EL (cell line): ENCODE data around the gene ANKRD29.
"Not testable (repeated sequence)": the region's sequence is repeated elsewhere in the genome, so short reads cannot be mapped to it uniquely, and the experiment has no call there.

Experiments
- DNase-seq: peaks from one replicate; pipeline ENCODE4 v3.0.0-alpha.2; 2016

Gene ANKRD29

GRCh38 chr18:23578891-23579653, 83.6 kb downstream of the ANKRD29 start:
- DNase-seq, result peak; percentile 22

- DNase-seq, result no peak
Observed at GRCh38 chr18:23578067-23578701, 84.5 kb downstream of the ANKRD29 start.

DNA sequence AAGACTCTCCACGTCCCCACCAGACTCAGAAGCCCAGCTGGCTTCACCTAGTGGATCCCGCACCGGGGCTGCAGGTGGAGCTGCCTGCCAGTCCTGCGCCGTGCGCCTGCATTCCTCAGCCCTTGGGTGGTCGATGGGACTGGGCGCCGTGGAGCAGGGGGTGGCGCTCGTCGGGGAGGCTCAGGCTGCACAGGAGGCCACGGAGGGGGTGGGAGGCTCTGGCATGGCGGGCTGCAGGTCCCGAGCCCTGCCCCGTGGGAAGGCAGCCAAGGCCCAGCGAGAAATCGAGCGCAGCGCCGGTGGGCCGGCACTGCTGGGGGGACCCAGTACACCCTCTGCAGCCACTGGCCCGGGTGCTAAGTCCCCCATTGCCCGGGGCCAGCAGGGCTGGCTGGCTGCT, 85.2 kb downstream of the ANKRD29 start:
- DNase-seq, result not testable (repeated sequence)

GRCh38 chr18:23575309-23575651, 87.4 kb downstream of the ANKRD29 start:
- DNase-seq, result no peak

GRCh38 chr18:23574611-23575308, 88.0 kb downstream of the ANKRD29 start:
- DNase-seq, result no peak

DNA sequence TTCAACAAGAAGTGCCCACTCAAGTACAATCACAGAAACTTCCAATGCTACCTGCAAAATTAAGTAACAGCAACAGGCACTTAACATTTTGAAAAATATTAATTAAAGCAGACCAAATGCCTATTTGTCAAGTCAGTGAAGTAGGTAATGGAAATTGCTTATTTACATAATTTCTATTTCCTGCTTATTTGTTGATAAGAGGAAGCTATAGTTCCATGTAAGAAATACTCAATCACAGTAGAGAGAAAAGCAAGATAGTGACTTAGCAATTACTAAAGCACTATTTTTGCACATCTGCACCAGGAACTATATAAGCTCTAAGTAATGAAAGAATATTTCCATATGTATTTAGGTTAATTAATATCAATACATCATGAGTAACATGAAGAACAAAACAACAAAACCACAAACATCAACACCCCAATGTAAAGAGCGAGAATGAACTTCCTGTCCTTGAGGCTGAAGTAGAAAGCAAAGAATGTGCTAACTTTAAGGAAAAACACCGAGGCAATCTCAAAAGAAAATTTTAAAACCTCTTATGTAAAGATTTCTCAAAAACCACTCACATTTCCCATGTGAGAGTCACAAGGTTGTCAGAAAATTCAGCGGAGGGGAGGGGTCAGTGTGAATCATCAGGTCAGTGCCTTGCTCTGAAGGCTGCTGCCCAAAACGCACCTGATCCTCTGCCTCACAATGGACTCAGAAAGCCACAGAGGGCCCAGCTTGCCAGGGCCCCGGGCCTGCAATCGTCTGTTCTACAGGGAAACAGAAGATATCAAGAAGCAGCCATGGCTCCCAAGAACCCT, 88.9 kb downstream of the ANKRD29 start:
- DNase-seq, result peak; percentile 77

DNA sequence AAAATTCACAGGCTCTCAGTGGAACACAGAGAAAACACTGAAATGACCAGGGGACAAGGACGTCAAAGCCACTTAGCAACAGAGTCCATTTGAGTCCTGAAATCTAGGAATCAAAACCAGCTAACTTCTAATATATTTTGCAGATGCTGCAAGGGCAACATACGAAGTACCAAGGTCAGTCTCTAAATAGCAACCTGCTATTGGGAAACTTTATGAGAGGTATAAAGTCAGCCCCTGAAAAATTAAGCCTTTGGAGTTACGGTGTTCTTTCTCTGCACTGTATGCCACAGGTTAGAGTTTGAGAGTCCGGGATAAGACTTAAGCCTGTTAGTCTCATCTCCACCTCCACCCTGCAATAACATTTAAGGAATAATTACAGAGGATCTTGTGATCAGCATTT, 89.7 kb downstream of the ANKRD29 start:
- DNase-seq, result no peak

DNA sequence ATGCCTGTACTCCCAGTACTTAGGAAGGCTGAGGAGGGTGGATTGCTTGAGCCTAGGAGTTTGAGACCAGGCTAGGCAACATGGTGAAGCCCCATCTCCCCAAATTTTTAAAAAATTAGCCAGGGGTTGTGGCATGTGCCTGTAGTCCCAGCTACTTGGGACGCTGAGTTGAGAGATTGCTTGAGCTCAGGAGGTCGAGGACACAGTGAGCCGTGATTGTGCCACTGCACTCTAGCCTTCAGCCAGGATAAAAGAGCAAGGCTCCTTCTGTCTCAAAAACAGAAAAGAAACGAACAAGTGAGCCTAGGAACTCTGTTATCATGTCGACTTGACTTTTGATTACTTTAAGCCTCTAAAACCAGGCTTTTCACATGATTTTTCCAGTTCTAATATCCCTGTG, 90.1 kb downstream of the ANKRD29 start:
- no peak for DNase-seq

DNA sequence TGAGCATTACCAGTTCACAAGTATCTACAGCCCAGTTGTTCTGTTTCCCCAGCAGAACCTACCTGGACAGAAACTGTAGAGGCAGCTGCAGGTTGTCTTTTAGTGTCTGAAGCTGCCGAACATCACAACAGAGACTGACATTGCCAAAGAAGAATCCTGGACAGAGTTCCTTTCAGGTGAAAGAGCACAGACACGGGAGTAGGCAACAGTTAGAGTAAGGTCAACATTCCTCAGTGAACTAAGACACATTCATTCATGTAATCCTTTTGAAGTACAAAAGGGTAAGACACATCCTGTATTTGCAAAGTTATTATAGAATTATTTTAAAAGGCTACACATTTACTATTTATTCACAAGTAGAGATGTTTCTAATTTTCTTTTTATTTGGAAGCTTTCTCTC, 90.7 kb downstream of the ANKRD29 start:
- DNase-seq, result no peak

GRCh38 chr18:23570912-23571504, 91.7 kb downstream of the ANKRD29 start:
- DNase-seq, result no peak

DNA sequence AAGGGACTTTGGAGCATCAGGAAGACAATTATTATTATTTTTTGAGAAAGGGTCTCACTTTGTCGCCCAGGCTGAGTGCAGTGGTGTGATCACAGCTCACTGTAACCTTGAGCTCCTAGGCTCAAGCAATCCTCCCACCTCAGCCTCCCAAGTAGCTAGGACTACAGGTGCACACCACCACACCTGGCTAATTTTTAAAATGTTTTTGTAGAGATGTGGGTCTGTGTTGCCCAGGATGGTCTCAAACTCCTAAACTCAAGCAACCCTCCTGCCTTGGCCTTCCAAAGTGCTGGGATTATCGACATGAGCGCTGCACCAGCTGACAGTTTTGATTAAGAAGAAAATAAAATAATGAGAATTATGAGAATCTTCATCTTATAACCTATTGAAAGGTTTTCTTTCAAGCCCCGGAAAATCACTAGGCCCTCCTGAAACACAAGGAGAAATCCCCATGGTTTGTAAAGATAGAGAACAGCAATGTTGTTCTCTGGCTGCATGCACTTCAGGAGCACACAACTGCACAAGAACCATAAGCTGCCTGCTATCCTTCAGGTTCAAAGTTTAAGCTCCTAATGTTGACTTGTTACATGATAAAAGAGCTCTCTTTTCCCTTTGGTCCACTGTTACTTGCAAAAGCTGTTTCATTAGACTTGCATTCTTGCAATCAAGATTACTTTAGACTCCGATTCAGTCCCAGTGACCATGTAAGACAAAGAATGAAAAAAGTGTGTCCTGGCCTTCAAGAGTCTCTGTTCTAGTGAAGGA, 93.2 kb downstream of the ANKRD29 start:
- DNase-seq, result no peak

GRCh38 chr18:23568281-23569138, 94.2 kb downstream of the ANKRD29 start:
- DNase-seq, result no peak

GRCh38 chr18:23567671-23568070, 95.0 kb downstream of the ANKRD29 start:
- no peak for DNase-seq

GRCh38 chr18:23565916-23566547, 96.7 kb downstream of the ANKRD29 start:
- no peak for DNase-seq

GRCh38 chr18:23563377-23564043, 99.2 kb downstream of the ANKRD29 start:
- peak; percentile 70 for DNase-seq

- no peak for DNase-seq
Observed at GRCh38 chr18:23560186-23560585, 102.5 kb downstream of the ANKRD29 start.

DNA sequence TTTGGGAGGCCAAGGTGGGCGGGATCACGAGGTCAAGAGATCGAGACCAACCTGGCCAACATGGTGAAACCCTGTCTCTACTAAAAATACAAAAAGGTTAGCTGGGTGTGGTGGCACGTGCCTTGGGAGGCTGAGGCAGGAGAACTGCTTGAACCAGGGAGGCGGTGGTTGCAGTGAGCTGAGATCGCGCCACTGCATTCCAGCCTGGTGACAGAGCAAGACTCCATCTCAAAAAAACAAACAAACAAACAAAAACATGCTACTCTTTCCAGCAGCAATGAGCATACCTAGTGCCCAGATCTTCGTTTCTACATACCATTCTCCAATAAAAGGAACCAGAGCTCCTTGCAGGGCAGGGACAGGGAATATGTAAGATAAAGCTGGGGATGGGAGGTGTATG, 105.2 kb downstream of the ANKRD29 start:
- not testable (repeated sequence) for DNase-seq

- no peak for DNase-seq
Observed at GRCh38 chr18:23556145-23556780, 106.4 kb downstream of the ANKRD29 start.

GRCh38 chr18:23553887-23554286, 108.8 kb downstream of the ANKRD29 start:
- no peak for DNase-seq
